Thyroid gland (tissue), 4 donors: Measurements from ENCODE around the gene AMDHD1. TPM values are rescaled to one million over a fixed set of nuclear protein-coding genes. Genes with fewer than 3 reads are reported as not detected.

ENCODE experiments used
- DNase-seq, 2 donors: peaks; one replicate each; pipeline ENCODE4 v3.0.0-alpha.2; 2019
- H3K27ac ChIP-seq, 3 donors: fragments of 200-600 bp; sonication (generic); 1 replicate in 2 of 3; 2 replicates in 1 of 3; pipeline ENCODE4 v1.5.1; 2016 to 2019; ENCODE audit warnings: mild to moderate bottlenecking in 1 of 3, moderate library complexity in 1 of 3
- H3K27me3 ChIP-seq: fragments of 200-600 bp; sonication (generic); one replicate; pipeline ENCODE4 v1.5.1; 2019
- H3K36me3 ChIP-seq, 2 donors: fragments of 200-600 bp; sonication (generic); one replicate each; pipeline ENCODE4 v1.5.1; 2016 to 2019
- H3K4me1 ChIP-seq, 2 donors: fragments of 200-600 bp; sonication (generic); one replicate each; pipeline ENCODE4 v1.5.1; 2017 to 2019
- H3K4me3 ChIP-seq, 3 donors: fragments of 200-600 bp; sonication (generic); replicated peaks in 1 of 3; 1 replicate in 2 of 3; 2 replicates in 1 of 3; pipeline ENCODE4 v1.5.1; 2016; ENCODE audit warnings: mild to moderate bottlenecking in 1 of 3
- H3K9me3 ChIP-seq: fragments of 200-600 bp; sonication (generic); one replicate; pipeline ENCODE4 v1.5.1; 2017
- POLR2A ChIP-seq, 2 donors: fragments of 450-650 bp; IDR thresholded peaks; one replicate each; pipeline ENCODE4 v1.6.1; 2017; ENCODE audit warnings: antibody characterized with exemption in 2 of 2, mild to moderate bottlenecking in 2 of 2, moderate library complexity in 1 of 2
- WGBS, 2 donors: methylation state at CpG; one replicate each; pipeline ENCODE4 v1.1.5; 2017; 5-methylcytosine and 5-hydroxymethylcytosine counted together
- intact Hi-C: fragments of 100-400 bp; cut with DNase I; formaldehyde crosslinking; loops from one replicate; pipeline ENCODE4 v1.15.1; 2023
- total RNA-seq, 4 donors: library from RNA; depleted of rRNA; stranded (reverse); fragments of >200 nt; gene quantifications; one replicate each; pipeline ENCODE4 v1.2.3, GENCODE V29; 2016
- TF ChIP-seq, protein P1 (sequence below), 6 experiments: fragments of 200-600 bp in 3 of 6; fragments of 450-650 bp in 3 of 6; sonication (generic) in 3 of 6; IDR thresholded peaks; one replicate each; pipeline ENCODE4 v1.5.1; 2016 to 2019; ENCODE audit warnings: antibody characterized with exemption in 6 of 6, mild to moderate bottlenecking in 2 of 6, inconsistent platforms in 1 of 6, moderate library complexity in 1 of 6

AMDHD1 gene
- total RNA-seq, 4 donors from 2014 or later, result 0.54 to 0.81 (median 0.78) TPM; not detected in 1

DNA sequence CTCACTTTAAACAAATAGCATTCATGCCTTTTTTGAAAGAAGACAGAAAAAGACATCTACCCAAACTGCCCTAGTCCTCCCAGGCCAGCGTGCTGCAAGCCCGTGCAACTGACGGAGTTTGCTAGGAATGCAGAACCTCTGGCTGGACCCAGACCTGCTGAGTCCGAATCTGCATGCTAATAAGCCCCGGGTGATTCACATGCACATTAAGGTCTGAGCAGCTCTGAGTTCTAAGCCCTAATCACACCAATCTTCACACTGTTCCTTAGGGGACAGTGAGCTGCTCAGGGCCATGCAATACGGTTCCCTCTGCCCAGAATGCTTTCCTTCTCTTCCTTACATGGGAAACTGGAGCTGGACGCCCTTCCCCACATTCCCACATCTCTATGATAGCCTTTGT lies 27.8 kb downstream of the AMDHD1 start:
- TF ChIP-seq, protein P1, sequence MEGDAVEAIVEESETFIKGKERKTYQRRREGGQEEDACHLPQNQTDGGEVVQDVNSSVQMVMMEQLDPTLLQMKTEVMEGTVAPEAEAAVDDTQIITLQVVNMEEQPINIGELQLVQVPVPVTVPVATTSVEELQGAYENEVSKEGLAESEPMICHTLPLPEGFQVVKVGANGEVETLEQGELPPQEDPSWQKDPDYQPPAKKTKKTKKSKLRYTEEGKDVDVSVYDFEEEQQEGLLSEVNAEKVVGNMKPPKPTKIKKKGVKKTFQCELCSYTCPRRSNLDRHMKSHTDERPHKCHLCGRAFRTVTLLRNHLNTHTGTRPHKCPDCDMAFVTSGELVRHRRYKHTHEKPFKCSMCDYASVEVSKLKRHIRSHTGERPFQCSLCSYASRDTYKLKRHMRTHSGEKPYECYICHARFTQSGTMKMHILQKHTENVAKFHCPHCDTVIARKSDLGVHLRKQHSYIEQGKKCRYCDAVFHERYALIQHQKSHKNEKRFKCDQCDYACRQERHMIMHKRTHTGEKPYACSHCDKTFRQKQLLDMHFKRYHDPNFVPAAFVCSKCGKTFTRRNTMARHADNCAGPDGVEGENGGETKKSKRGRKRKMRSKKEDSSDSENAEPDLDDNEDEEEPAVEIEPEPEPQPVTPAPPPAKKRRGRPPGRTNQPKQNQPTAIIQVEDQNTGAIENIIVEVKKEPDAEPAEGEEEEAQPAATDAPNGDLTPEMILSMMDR (IDR thresholded peaks at IDR 0.05), result no peak
- no peak for TF ChIP-seq POLR2A (IDR thresholded peaks at IDR 0.05)

GRCh38 chr12:95972832-95973456 lies 29.8 kb downstream of the AMDHD1 start:
- Histone ChIP-seq H3K9me3 (no peaks in the 10 kb centered on the region), H3K4me3 (no peak overlapping the region), H3K36me3 (no peaks in the 10 kb centered on the region), H3K4me1 (no peaks in the 10 kb centered on the region), H3K27me3 (no peaks in the 10 kb centered on the region), H3K27ac (no peak overlapping the region)
- DNase-seq, result no peak
- 60 to 68% methylated on average over 4 of the region's 4 CpGs for WGBS, 2 donors
- TF ChIP-seq POLR2A (IDR thresholded peaks at IDR 0.05), result no peak
- TF ChIP-seq, protein P1 (IDR thresholded peaks at IDR 0.05), result no peak
- intact Hi-C loops, result no loop called here

More for the DNA sequence above, 27.8 kb downstream of the AMDHD1 start:
- no peaks in the 10 kb centered on the region for H3K9me3 ChIP-seq
- H3K27ac ChIP-seq, result no peak overlapping the region
- H3K36me3 ChIP-seq, result no peaks in the 10 kb centered on the region
- WGBS, 2 donors, result 66 to 72% methylated on average over 7 of the region's 7 CpGs
- intact Hi-C loops, result no loop called here
- H3K4me1 ChIP-seq, result no peaks in the 10 kb centered on the region
- DNase-seq, result no peak
- H3K4me3 ChIP-seq, result no peak overlapping the region
- no peaks in the 10 kb centered on the region for H3K27me3 ChIP-seq

DNA sequence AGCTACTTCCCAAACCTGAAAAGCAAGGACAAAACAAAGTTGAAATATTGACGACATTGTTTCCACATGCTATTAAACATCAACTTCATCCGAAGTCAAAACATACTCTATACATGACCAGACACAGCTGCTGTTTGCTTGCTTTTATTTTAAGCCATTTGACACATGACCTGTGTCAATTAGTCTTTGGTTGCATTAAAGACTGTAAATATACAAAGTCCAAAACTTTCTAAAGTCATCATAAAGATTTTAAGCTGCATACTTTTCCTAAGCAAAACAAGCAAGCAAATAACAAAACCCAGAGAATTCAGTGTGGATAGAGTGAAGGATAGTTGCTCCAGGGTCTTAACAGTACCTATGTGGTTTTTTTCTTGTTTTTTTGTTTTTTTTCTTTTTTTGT lies 31.2 kb downstream of the AMDHD1 start:
- Histone ChIP-seq H3K27ac (no peak overlapping the region), H3K4me3 (no peak overlapping the region), H3K36me3 (no peaks in the 10 kb centered on the region), H3K4me1 (no peaks in the 10 kb centered on the region), H3K27me3 (no peaks in the 10 kb centered on the region), H3K9me3 (no peaks in the 10 kb centered on the region)
- no peak for DNase-seq
- TF ChIP-seq, protein P1 (IDR thresholded peaks at IDR 0.05), result no peak
- no peak for TF ChIP-seq POLR2A (IDR thresholded peaks at IDR 0.05)
- intact Hi-C loops, result no loop called here
- WGBS, 2 donors, result 76 to 84% methylated on average over 2 of the region's 2 CpGs

GRCh38 chr12:95975491-95975890 lies 32.4 kb downstream of the AMDHD1 start:
- DNase-seq, result no peak
- Histone ChIP-seq H3K27ac (no peak overlapping the region), H3K27me3 (no peaks in the 10 kb centered on the region), H3K36me3 (no peaks in the 10 kb centered on the region), H3K4me3 (no peak overlapping the region), H3K9me3 (no peaks in the 10 kb centered on the region), H3K4me1 (no peaks in the 10 kb centered on the region)
- intact Hi-C loops, result no loop called here
- WGBS, 2 donors, result 94 to 95% methylated on average over 4 of the region's 4 CpGs
- no peak for TF ChIP-seq POLR2A (IDR thresholded peaks at IDR 0.05)
- TF ChIP-seq, protein P1 (IDR thresholded peaks at IDR 0.05), result no peak

- H3K36me3 ChIP-seq, result no peaks in the 10 kb centered on the region
- H3K27me3 ChIP-seq, result no peaks in the 10 kb centered on the region
- no peak for TF ChIP-seq POLR2A (IDR thresholded peaks at IDR 0.05)
- TF ChIP-seq, protein P1 (IDR thresholded peaks at IDR 0.05), result no peak
- H3K9me3 ChIP-seq, result no peaks in the 10 kb centered on the region
- DNase-seq, result no peak
- WGBS, 2 donors, result 90 to 93% methylated on average over 8 of the region's 8 CpGs
- no peaks in the 10 kb centered on the region for H3K4me1 ChIP-seq
- intact Hi-C loops, result no loop called here
- H3K27ac ChIP-seq, result no peak overlapping the region
- no peak overlapping the region for H3K4me3 ChIP-seq
Observed at GRCh38 chr12:95976416-95976832, 33.3 kb downstream of the AMDHD1 start.
